Activated naive CD4-positive, alpha-beta T cell treated with anti-CD3 and anti-CD28 coated beads, Interleukin-2, amount 10 ng/mL, durations not matched to agents 7 days and 5 days (primary cell): Measurements from ENCODE around the gene RELN.
A peak's percentile ranks its signal among the peaks of the same experiment; 100 is the strongest.
"Not testable (repeated sequence)": the region's sequence is repeated elsewhere in the genome, so short reads cannot be mapped to it uniquely, and the experiment has no call there.

Experiments
- CTCF ChIA-PET: fragments of 350-600 bp; sonication (Branson Sonifier 250); formaldehyde crosslinking; loops from one replicate; lab custom pipeline; 2021; ENCODE audit warnings: antibody characterized with exemption; lab: Charles Lee
- DNase-seq: peaks from one replicate; pipeline ENCODE4 v3.0.0-alpha.2; 2020
- H3K27ac Mint-ChIP-seq: one replicate; pipeline ENCODE4 v1.8.0; 2021; ENCODE audit warnings: mild to moderate bottlenecking, moderate library complexity, mixed read lengths
- H3K27me3 Mint-ChIP-seq: one replicate; pipeline ENCODE4 v1.8.0; 2021; ENCODE audit warnings: mild to moderate bottlenecking, mixed read lengths
- H3K36me3 Mint-ChIP-seq: one replicate; pipeline ENCODE4 v1.8.0; 2021; ENCODE audit warnings: mixed read lengths
- H3K4me1 Mint-ChIP-seq: one replicate; pipeline ENCODE4 v1.8.0; 2021; ENCODE audit warnings: mixed read lengths
- H3K4me3 Mint-ChIP-seq: one replicate; pipeline ENCODE4 v1.8.0; 2021; ENCODE audit warnings: mild to moderate bottlenecking, moderate library complexity, mixed read lengths
- H3K9me3 Mint-ChIP-seq: one replicate; pipeline ENCODE4 v1.8.0; 2021; ENCODE audit warnings: mixed read lengths

The RELN gene

DNA sequence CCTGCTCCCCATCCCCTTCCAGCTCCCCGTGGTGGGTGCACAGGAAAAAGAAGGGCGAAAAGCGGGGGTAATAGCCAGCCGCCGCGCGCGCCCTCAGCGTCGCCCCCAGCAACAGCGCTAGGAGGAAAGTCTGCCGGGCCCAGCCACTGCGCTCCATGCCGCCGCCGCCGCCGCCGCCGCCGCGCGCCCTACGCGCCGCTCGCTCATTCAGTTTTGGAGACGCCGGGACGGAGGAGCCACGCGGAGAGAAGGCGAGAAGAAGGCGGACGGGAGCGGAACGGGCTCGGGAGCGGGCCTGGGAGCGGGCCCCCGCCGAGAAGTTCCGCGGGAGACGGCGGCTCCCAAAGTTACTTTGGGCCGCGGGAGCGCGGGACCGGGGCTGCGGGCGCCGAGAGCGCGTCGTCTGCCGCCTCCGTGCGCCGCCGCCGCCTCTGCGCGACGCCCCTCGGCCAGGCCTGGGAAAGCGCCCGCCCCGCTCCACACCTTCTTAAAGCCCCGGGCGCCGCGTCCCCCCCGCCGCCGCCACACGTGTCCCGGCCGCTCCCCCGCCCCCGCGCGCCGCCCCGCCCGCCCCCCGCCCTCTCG lies at the start of gene RELN:
Gene RELN (minus strand): TSS at position 459 of the 585 bp plus-strand sequence. CDS start 302 bp downstream, at position 157.
- H3K27me3 Mint-ChIP-seq, result peaks cover 45% of the 10 kb centered on the region
- no peaks in the 10 kb centered on the region for H3K9me3 Mint-ChIP-seq

DNA sequence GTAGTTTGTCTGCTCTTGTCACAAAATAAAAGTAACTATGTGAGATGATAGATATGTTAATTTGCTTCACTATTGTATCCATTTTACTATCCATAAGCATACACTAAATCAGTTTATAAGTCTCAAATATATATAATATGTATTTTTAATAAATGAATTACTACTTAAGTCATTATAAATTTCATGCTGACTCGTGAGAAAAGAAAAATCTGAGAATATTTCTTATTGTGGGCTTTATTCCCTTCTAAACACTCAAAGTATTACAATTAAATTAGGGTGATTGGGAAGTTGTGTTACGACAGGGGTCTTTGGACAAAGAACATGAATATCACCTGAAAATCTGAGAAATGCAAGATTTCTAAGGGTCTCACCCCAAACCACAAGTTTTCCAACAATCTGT lies 48.7 kb upstream of the RELN start:
- Mint-ChIP-seq H3K4me3 (no peak overlapping the region), H3K27ac (no peak overlapping the region), H3K27me3 (no peaks in the 10 kb centered on the region), H3K4me1 (no peaks in the 10 kb centered on the region), H3K9me3 (peaks cover 3% of the 10 kb centered on the region), H3K36me3 (no peaks in the 10 kb centered on the region)
- no peak for DNase-seq
- CTCF ChIA-PET, result no interaction called here

More for the DNA sequence above, at the start of gene RELN:
- peaks cover 10% of the 10 kb centered on the region for H3K4me1 Mint-ChIP-seq
- peak within 1 kb of the TSS; percentile 43 for H3K4me3 Mint-ChIP-seq
- CTCF ChIA-PET, result no interaction called here
- peak within 1 kb of the TSS; percentile 58 for H3K27ac Mint-ChIP-seq
- no peak for DNase-seq
- H3K36me3 Mint-ChIP-seq, result peaks cover 3% of the 10 kb centered on the region

DNA sequence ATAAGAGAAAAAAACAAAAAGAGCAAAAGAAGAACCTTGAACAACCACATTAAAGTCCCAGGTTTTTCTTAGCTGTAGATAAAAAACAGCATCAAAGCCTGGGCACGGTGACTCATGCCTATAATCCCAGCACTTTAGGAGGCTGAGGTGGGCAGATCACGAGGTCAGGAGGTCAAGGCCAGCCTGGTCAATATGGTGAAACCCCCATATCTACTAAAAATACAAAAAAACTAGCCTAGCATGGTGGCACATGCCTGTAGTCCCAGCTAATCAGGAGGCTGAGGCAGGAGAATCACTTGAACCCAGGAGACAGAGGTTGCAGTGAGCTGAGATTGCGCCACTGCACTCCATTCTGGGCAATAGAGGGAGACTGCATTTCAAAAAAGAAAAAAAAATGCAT lies 47.4 kb upstream of the RELN start:
- H3K4me1 Mint-ChIP-seq, H3K36me3 Mint-ChIP-seq, H3K4me3 Mint-ChIP-seq, H3K27ac Mint-ChIP-seq, H3K27me3 Mint-ChIP-seq, DNase-seq, CTCF ChIA-PET, H3K9me3 Mint-ChIP-seq: not testable (repeated sequence)

DNA sequence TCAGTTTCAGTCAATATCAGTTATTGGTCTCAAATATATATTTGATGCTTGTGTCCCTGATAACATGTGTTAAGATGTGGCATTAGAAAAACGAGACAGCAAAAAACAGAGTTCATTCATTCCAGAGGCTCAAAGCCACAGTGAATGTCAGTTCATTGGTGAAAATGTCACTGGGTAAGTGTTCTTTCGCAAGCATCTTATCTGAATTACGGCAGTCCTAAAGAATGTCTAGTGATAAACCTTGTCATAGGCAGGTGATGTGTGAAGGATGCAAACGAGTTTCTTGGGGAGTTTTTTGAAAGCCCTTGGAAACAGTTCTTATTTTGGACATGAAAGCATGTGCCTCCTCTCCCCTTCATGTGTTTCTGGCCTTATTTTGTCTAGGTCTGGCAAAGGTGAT lies 45.9 kb upstream of the RELN start:
- no peaks in the 10 kb centered on the region for H3K27me3 Mint-ChIP-seq
- H3K27ac Mint-ChIP-seq, result no peak overlapping the region
- H3K9me3 Mint-ChIP-seq, result peaks cover 3% of the 10 kb centered on the region
- no peak overlapping the region for H3K4me3 Mint-ChIP-seq
- H3K36me3 Mint-ChIP-seq, result no peaks in the 10 kb centered on the region
- CTCF ChIA-PET, result no interaction called here
- no peaks in the 10 kb centered on the region for H3K4me1 Mint-ChIP-seq
- no peak for DNase-seq

DNA sequence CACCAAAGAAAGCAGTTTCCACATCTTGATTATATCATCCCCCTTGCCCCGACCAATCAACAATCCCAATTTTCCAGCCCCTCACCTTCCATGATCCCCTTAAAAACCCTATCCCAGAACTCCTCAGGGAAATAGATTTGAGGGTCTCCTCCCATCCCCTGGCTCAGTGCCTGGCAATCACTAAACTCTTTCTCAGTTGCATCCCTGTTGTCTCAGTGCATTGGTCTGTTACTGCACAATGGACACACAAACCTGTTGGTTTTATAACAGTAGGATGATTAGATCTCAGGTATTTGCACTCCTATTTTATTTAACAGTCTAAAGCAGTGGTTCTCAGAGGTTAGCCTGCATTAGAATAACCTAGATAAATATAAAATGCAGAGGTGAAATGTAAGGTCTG lies 45.2 kb upstream of the RELN start:
- Mint-ChIP-seq H3K4me3 (no peak overlapping the region), H3K27ac (no peak overlapping the region), H3K9me3 (peaks cover 3% of the 10 kb centered on the region), H3K4me1 (no peaks in the 10 kb centered on the region), H3K36me3 (no peaks in the 10 kb centered on the region), H3K27me3 (no peaks in the 10 kb centered on the region)
- CTCF ChIA-PET, result no interaction called here
- no peak for DNase-seq

DNA sequence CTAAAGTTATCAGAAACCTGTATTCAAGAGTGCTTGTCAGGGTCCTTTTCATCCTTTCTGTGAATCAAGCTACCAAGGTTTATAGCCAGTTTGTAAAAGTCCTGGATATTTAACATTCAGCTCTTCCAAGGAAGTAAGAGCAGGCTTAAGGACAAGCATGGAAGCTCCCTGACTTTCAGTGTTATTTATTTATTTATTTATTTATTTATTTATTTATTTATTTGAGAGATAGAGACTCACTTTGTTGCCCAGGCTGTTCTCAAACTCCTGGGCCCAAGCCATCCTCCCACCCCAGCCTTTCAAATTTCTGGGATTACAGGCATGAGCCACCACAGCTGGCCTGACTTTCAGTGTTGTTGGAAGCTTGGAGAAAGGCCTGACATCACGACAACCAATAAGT lies 44.4 kb upstream of the RELN start:
- H3K27ac Mint-ChIP-seq, result no peak overlapping the region
- peaks cover 3% of the 10 kb centered on the region for H3K9me3 Mint-ChIP-seq
- no peaks in the 10 kb centered on the region for H3K4me1 Mint-ChIP-seq
- H3K4me3 Mint-ChIP-seq, result no peak overlapping the region
- no peaks in the 10 kb centered on the region for H3K36me3 Mint-ChIP-seq
- DNase-seq, result no peak
- CTCF ChIA-PET, result no interaction called here
- no peaks in the 10 kb centered on the region for H3K27me3 Mint-ChIP-seq

DNA sequence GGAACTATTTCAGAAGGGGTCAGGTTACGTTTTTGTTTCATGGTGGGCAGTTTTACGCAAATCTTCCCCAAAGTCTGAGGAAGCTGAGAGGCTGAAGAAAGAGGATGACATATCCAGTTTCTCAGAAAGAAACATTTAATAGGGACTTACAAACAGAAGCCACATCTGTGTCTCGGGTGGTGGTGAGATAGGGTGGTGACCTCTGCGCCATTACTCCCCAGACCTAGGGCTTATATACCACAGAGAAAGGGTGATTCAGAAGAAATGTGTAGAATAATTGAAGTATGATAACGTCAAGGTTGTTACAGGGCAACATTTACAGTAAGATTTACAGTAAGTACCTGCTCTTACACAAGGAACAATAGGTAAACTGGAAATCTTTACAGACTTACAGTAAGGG lies 43.0 kb upstream of the RELN start:
- peaks cover 3% of the 10 kb centered on the region for H3K9me3 Mint-ChIP-seq
- CTCF ChIA-PET, result no interaction called here

DNA sequence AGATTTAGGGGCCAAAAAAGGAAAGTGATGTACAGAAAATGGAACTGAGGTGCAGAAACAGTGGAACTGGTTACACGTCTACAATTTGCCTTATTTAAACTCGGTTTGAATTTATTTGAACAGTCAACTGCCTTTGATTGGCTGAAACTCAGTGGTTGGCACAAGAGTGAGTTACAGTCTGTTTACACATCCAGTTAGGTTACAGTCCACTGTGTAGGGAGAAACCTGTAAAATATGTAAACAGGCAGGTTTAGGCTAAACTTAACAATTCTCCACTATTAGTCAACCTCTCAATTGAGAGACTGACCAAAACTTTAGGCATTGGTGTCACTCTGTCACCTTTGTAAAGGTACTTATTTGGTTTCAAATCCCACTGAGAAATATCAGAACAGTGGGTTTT lies 40.3 kb upstream of the RELN start:
- no peak overlapping the region for H3K4me3 Mint-ChIP-seq

More for the DNA sequence above, 43.0 kb upstream of the RELN start:
- no peak for DNase-seq
- H3K36me3 Mint-ChIP-seq, result no peaks in the 10 kb centered on the region
- H3K27ac Mint-ChIP-seq, result no peak overlapping the region
- H3K4me3 Mint-ChIP-seq, result no peak overlapping the region
- no peaks in the 10 kb centered on the region for H3K4me1 Mint-ChIP-seq
- H3K27me3 Mint-ChIP-seq, result no peaks in the 10 kb centered on the region

DNA sequence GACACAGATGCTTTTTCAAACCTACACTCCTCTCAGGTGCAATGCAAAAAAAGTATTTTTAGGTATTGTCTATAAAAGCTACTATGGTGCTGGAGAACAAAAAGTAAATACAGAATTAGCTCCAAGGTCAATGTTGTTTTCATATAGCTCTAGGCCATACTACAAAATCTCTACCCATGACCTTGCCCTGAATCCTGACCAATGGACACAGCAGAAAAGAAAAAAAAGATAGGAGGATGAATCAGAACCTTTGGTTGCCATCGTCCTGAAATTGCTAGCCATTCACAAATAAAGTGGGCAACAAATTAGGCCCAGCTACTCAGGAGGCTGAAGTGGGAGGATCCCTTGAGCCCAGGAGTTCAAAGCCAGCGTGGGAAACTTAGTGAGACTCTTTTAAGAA lies 35.2 kb upstream of the RELN start:
- H3K4me3 Mint-ChIP-seq, result no peak overlapping the region
- no peaks in the 10 kb centered on the region for H3K27me3 Mint-ChIP-seq

More for the DNA sequence above, 40.3 kb upstream of the RELN start:
- CTCF ChIA-PET, result no interaction called here
- no peak overlapping the region for H3K27ac Mint-ChIP-seq
- H3K36me3 Mint-ChIP-seq, result no peaks in the 10 kb centered on the region
- DNase-seq, result no peak
- H3K4me1 Mint-ChIP-seq, result no peaks in the 10 kb centered on the region
- no peaks in the 10 kb centered on the region for H3K27me3 Mint-ChIP-seq
- H3K9me3 Mint-ChIP-seq, result peaks cover 3% of the 10 kb centered on the region

DNA sequence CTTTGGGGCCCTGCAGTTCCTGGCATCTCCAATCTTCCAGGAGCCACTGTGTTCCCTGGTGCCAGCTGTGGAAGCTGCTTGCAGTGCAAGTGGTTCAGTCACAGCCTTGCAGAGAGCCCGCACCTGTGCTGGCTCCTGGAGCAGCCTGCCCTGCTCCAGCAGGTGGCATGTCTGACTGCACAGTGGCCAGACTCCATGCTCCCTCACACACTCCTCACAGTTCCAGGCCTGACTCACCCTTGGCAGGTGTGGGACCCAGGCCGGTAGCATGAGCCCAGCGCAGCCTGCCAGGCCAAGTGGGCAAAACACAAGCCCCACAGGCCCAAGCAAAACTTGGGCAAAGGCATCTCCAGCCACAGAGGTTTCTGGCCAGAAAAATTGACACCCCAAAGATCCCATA lies 33.6 kb upstream of the RELN start:
- Mint-ChIP-seq H3K4me3 (no peak overlapping the region), H3K27ac (no peak overlapping the region)

More for the DNA sequence above, 35.2 kb upstream of the RELN start:
- Mint-ChIP-seq H3K27ac (no peak overlapping the region), H3K36me3 (no peaks in the 10 kb centered on the region), H3K9me3 (no peaks in the 10 kb centered on the region), H3K4me1 (no peaks in the 10 kb centered on the region)
- CTCF ChIA-PET, result no interaction called here
- no peak for DNase-seq

DNA sequence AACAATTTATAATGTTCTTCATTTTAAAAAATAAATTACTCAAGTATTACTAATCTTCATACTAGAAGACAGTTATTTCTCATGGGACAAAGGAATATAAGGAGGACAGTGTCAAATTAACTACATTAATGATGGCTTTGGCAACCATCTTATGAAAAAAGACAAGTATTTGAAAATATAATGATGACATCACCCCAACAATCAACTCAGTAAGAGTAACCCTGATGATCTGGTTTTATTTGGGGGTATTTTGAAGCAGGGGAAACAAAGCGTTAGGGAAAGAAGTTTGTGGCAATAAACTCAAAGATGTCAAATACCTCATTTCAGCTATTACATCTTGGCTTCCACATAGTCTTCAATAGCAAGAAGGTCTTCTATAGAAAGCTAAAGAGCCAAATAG lies 29.0 kb upstream of the RELN start:
- no peak for DNase-seq
- Mint-ChIP-seq H3K9me3 (no peaks in the 10 kb centered on the region), H3K27ac (no peak overlapping the region), H3K36me3 (no peaks in the 10 kb centered on the region), H3K4me1 (no peaks in the 10 kb centered on the region), H3K27me3 (no peaks in the 10 kb centered on the region), H3K4me3 (no peak overlapping the region)
- CTCF ChIA-PET, result no interaction called here

More for the DNA sequence above, 33.6 kb upstream of the RELN start:
- no peaks in the 10 kb centered on the region for H3K4me1 Mint-ChIP-seq
- H3K9me3 Mint-ChIP-seq, result no peaks in the 10 kb centered on the region
- H3K36me3 Mint-ChIP-seq, result no peaks in the 10 kb centered on the region
- no peak for DNase-seq
- CTCF ChIA-PET, result no interaction called here
- no peaks in the 10 kb centered on the region for H3K27me3 Mint-ChIP-seq

DNA sequence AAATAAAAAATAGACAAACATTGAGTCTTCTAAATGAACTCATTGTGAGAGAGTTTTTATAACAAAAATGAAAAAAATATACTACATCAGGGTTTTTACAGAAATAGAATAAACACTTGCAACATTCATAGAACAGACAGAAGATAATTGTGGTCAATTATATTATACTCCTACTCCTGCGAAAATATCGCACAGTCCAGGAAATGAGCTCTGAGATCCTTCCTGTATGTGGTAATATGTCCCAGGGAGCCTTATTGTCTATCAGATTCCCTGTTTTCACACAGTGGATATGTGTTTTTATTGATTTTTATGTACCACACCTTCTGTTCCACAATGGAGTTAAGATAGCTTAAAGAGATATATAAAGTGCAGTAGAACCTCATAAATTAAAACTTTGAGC lies 27.5 kb upstream of the RELN start:
- H3K9me3 Mint-ChIP-seq, result no peaks in the 10 kb centered on the region
- no peak overlapping the region for H3K4me3 Mint-ChIP-seq
- no peak for DNase-seq
- H3K4me1 Mint-ChIP-seq, result no peaks in the 10 kb centered on the region
- no peaks in the 10 kb centered on the region for H3K27me3 Mint-ChIP-seq
- H3K36me3 Mint-ChIP-seq, result no peaks in the 10 kb centered on the region
- CTCF ChIA-PET, result no interaction called here
- no peak overlapping the region for H3K27ac Mint-ChIP-seq

DNA sequence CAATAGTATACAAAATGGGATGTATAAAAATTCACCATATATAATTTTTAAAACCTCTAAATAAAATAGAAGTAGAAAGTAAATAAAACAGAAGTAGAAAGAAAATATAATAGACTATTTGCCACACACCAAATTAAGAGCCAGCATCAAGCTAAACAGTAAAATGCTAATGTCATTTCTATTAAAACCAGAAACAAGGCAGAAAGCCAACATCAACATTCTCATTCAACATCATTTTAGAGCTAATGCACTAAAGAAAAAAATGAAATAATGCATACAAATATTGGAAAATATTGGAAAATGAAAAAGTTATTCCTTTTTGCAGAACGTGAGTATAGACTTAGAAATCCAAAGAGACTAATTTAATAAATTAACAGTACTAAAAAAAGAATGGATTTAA lies 23.4 kb upstream of the RELN start:
- CTCF ChIA-PET, result no interaction called here
- Mint-ChIP-seq H3K4me1 (no peaks in the 10 kb centered on the region), H3K27ac (no peak overlapping the region), H3K27me3 (peaks cover 4% of the 10 kb centered on the region), H3K4me3 (no peak overlapping the region), H3K9me3 (no peaks in the 10 kb centered on the region), H3K36me3 (no peaks in the 10 kb centered on the region)
- DNase-seq, result no peak

DNA sequence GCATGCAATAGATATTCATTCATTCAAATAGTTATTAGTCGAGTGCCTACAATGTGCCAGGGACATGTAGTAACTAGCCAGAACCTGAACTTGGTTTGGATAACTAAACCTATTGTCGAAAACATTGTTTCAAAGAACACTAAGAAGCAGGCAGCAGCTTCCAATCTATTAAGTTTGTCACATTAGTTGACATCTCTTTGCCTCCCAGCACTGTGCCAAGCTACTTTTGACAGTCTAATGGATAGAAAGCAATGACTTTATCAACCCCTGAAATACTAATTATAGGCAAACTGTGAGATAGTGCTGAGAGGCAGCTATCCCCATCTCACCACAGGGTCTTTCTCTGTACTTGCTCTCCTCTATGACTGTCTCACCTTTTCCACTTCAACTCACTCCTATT lies 22.4 kb upstream of the RELN start:
- CTCF ChIA-PET, result interaction anchor here (0.6 kb wide), 1 partner anchor 126 kb away, joined by 4 read pairs; no protein-coding TSS in a partner anchor
- H3K9me3 Mint-ChIP-seq, result no peaks in the 10 kb centered on the region
- DNase-seq, result no peak
- no peak overlapping the region for H3K27ac Mint-ChIP-seq
- peaks cover 4% of the 10 kb centered on the region for H3K27me3 Mint-ChIP-seq
- no peak overlapping the region for H3K4me3 Mint-ChIP-seq
- no peaks in the 10 kb centered on the region for H3K4me1 Mint-ChIP-seq
- no peaks in the 10 kb centered on the region for H3K36me3 Mint-ChIP-seq

DNA sequence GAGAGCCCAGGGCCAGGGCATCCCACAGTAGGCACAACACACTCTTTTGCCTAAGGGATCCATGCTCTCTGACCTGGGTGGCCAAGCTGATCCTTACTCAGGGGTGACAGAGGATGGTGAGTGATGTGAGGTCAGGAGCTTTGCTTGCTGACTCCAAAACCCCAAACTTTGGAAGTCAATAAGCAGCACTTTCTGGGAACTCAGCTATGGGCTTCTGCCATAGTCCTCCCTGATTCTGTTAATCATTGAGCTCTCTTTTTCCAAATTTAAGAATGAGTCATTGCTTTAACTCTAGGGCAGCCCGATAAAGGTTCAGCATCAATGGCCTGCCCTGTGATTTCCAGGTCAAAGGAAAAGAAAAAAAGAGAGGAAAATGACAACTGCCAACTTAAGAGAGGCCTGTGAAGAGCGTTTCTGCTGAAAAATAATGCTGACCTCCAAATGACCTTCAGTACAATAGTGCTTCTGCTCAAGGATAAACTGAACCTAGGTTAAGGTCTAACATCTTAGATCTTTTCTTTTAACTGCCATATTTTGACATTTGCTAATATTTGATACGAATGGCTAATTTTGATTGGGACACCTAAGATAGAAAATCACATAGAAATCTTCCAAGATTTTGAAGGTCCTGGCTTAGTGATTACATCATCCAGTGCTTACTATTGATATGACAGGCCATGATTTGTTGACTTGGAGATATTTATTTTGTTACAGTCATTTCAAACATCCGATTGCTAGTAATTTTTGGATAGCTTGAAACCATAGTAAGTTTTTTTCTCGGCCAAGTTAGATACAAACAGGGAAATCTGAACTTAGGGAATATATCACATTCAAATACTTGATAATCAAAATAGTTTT lies 20.8 kb upstream of the RELN start:
- DNase-seq, result no peak
- H3K9me3 Mint-ChIP-seq, result no peaks in the 10 kb centered on the region
- peaks cover 4% of the 10 kb centered on the region for H3K27me3 Mint-ChIP-seq
- no peak overlapping the region for H3K27ac Mint-ChIP-seq
- no peak overlapping the region for H3K4me3 Mint-ChIP-seq
- H3K36me3 Mint-ChIP-seq, result no peaks in the 10 kb centered on the region
- H3K4me1 Mint-ChIP-seq, result no peaks in the 10 kb centered on the region
- CTCF ChIA-PET, result no interaction called here
